A549 (cell line): ENCODE measurements around the gene ENO3. TPM values are rescaled to one million over a fixed set of nuclear protein-coding genes. Genes with fewer than 3 reads are reported as not detected.

Source experiments
- ATAC-seq, 2 experiments: fragments of 200-7000 bp in 1 of 2; fragments of >200 bp in 1 of 2; cut with Nextera tagmentation in 1 of 2; cut with Tn5 transposase in 1 of 2; 3 replicates each; pipeline versions ENCODE4 v1.8.0 to v1.9.1; 2018 to 2020; ENCODE audit warnings: mild to moderate bottlenecking in 1 of 2, moderate library complexity in 1 of 2
- CTCF ChIA-PET: fragments of 300-600 bp; sonication (Branson Sonifier 250); formaldehyde crosslinking; extraction: SDS; loops from one replicate; lab custom pipeline; 2021; ENCODE audit warnings: antibody characterized with exemption, inconsistent platforms; lab: Yijun Ruan, JAX
- POLR2A ChIA-PET: fragments of 350-600 bp; formaldehyde crosslinking; extraction: SDS; loops from one replicate; lab custom pipeline; 2021; ENCODE audit warnings: antibody characterized with exemption, inconsistent platforms; lab: Yijun Ruan, JAX
- DNase-seq, 2 experiments: peaks; one replicate each; pipeline versions ENCODE4 v3.0.0 to v3.0.0-alpha.2; 2011 to 2016; ENCODE audit warnings: low read depth in 1 of 2, low spot score in 1 of 2
- FAIRE-seq: peaks from 2 replicates; lab custom pipeline; 2011; peaks lifted over from hg19 to GRCh38; lab: Jason Lieb, UNC
- H3K27ac ChIP-seq, 2 experiments: fragments of >200 bp; sonication (Bioruptor Twin); formaldehyde crosslinking; 3 replicates each; pipeline ENCODE4 v1.5.1; 2016 to 2017
- H3K4me1 ChIP-seq: fragments of >200 bp; sonication (Bioruptor Twin); formaldehyde crosslinking; 3 replicates; pipeline ENCODE4 v1.6.1; 2016
- H3K4me2 ChIP-seq: fragments of >200 bp; sonication (Bioruptor Twin); formaldehyde crosslinking; 3 replicates; pipeline ENCODE4 v1.6.1; 2016
- H3K4me3 ChIP-seq: fragments of >200 bp; sonication (Bioruptor Twin); formaldehyde crosslinking; 3 replicates; pipeline ENCODE4 v1.5.1; 2016
- H3K9me3 ChIP-seq: fragments of >200 bp; sonication (Bioruptor Twin); formaldehyde crosslinking; 3 replicates; pipeline ENCODE4 v1.6.1; 2016
- CBX8 ChIP-seq: fragments of 200-600 bp; sonication (generic); IDR thresholded peaks from 2 replicates; pipeline ENCODE4 v1.6.1; 2016
- EHMT2 ChIP-seq: fragments of 200-600 bp; sonication (generic); IDR thresholded peaks from 2 replicates; pipeline ENCODE4 v1.6.1; 2016; ENCODE audit warnings: antibody characterized with exemption, low read depth, mild to moderate bottlenecking, moderate library complexity
- EP300 ChIP-seq, 2 experiments: fragments of >200 bp; sonication (Bioruptor Twin); formaldehyde crosslinking; IDR thresholded peaks; 2 replicates in 1 of 2; 3 replicates in 1 of 2; pipeline ENCODE4 v1.6.1; 2016 to 2017
- GATA3 ChIP-seq: IDR thresholded peaks from 2 replicates; pipeline ENCODE4 v1.6.1; 2012; ENCODE audit warnings: borderline replicate concordance
- HEYL ChIP-seq: fragments of 250-450 bp; sonication (Bioruptor Pico); IDR thresholded peaks from 2 replicates; pipeline ENCODE4 v1.8.0; 2021; ENCODE audit warnings: mild to moderate bottlenecking, moderate library complexity
- HMGXB4 ChIP-seq: fragments of 250-450 bp; sonication (Bioruptor Pico); IDR thresholded peaks from 2 replicates; pipeline ENCODE4 v1.5.0; 2021; ENCODE audit warnings: mild to moderate bottlenecking, moderate library complexity, borderline replicate concordance
- HOXA7 ChIP-seq: fragments of 250-450 bp; sonication (Bioruptor Pico); IDR thresholded peaks from 2 replicates; pipeline ENCODE4 v1.5.0; 2020; ENCODE audit warnings: mild to moderate bottlenecking, moderate library complexity
- HOXB5 ChIP-seq: fragments of 250-450 bp; sonication (Bioruptor Pico); IDR thresholded peaks from 2 replicates; pipeline ENCODE4 v1.5.0; 2020; ENCODE audit warnings: mild to moderate bottlenecking, moderate library complexity
- JUNB ChIP-seq: fragments of >200 bp; sonication (Bioruptor Twin); formaldehyde crosslinking; IDR thresholded peaks from 2 replicates; pipeline ENCODE4 v1.6.1; 2016
- KDM5A ChIP-seq: fragments of 200-600 bp; sonication (generic); IDR thresholded peaks from 2 replicates; pipeline ENCODE4 v1.6.1; 2016; ENCODE audit warnings: antibody characterized with exemption, mild to moderate bottlenecking
- MAZ ChIP-seq: fragments of 150-350 bp; IDR thresholded peaks from 2 replicates; pipeline ENCODE4 v1.6.1; 2014; ENCODE audit warnings: antibody characterized with exemption, low read depth, low read length, borderline replicate concordance
- RCOR1 ChIP-seq: fragments of 150-350 bp; IDR thresholded peaks from 2 replicates; pipeline ENCODE4 v1.6.1; 2014; ENCODE audit warnings: antibody characterized with exemption, low read length, low read depth
- RFX5 ChIP-seq: fragments of 450-650 bp; IDR thresholded peaks from 2 replicates; pipeline ENCODE4 v1.7.1; 2014; ENCODE audit warnings: antibody characterized with exemption, mild to moderate bottlenecking, moderate library complexity
- TP53 ChIP-seq: fragments of 250-450 bp; sonication (Bioruptor Pico); IDR thresholded peaks from 2 replicates; pipeline ENCODE4 v1.5.0; 2021; ENCODE audit warnings: mild to moderate bottlenecking, moderate library complexity
- ZC3H11A ChIP-seq: fragments of 450-650 bp; IDR thresholded peaks from 2 replicates; pipeline ENCODE4 v1.6.1; 2014; ENCODE audit warnings: antibody characterized with exemption, mild to moderate bottlenecking
- WGBS: methylation state at CpG from one replicate; pipeline ENCODE4 v1.1.6; 2017; ENCODE audit errors: missing lambda C conversion rate; 5-methylcytosine and 5-hydroxymethylcytosine counted together
- polyA plus RNA-seq, 4 experiments: library from polyadenylated mRNA; depleted of rRNA in 3 of 4; stranded (reverse); fragments of >200 nt; fragmentation: RNase III in 1 of 4; extraction: RNeasy Plus Mini Kit Qiagen cat#74134 plus additional on column Dnase treatment in 1 of 4; gene quantifications; 2 replicates in 3 of 4; 3 replicates in 1 of 4; pipeline ENCODE4 v1.2.3, GENCODE V29; 2011 to 2017
- TF ChIP-seq, protein P1 (sequence below): IDR thresholded peaks from 2 replicates; pipeline ENCODE4 v1.6.1; 2012; ENCODE audit warnings: low read depth, borderline replicate concordance
- TF ChIP-seq, protein P2 (sequence below): fragments of 250-450 bp; sonication (Bioruptor Pico); IDR thresholded peaks from 2 replicates; pipeline ENCODE4 v1.5.0; 2020; ENCODE audit warnings: low read depth, mild to moderate bottlenecking, moderate library complexity
- TF ChIP-seq, protein P3 (sequence below): fragments of 150-350 bp; IDR thresholded peaks from 2 replicates; pipeline ENCODE4 v1.6.1; 2014; ENCODE audit warnings: low read depth, mild to moderate bottlenecking, low read length

ENO3 gene
- polyA plus RNA-seq, 2 of the 4 experiments (the other 2 are of a cell fraction): 52.5 to 109 TPM

- ChIA-PET POLR2A (no interaction called here), CTCF (interaction anchor here (1.0 to 11.2 kb wide), 6 partner anchors 6 to 89 kb away, joined by 3 to 148 read pairs (median 20); partner anchors contain the start of gene CAMTA2)
- H3K27ac ChIP-seq: no peak overlapping the region
- TF ChIP-seq, protein P1, sequence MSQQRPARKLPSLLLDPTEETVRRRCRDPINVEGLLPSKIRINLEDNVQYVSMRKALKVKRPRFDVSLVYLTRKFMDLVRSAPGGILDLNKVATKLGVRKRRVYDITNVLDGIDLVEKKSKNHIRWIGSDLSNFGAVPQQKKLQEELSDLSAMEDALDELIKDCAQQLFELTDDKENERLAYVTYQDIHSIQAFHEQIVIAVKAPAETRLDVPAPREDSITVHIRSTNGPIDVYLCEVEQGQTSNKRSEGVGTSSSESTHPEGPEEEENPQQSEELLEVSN: no peak
- H3K4me2 ChIP-seq: no peak overlapping the region
- no peak for ATAC-seq
- peaks cover 14% of the 10 kb centered on the region for H3K4me1 ChIP-seq
- no peak overlapping the region for H3K4me3 ChIP-seq
- 90% methylated on average over 10 of the region's 10 CpGs for WGBS
- H3K9me3 ChIP-seq: no peaks in the 10 kb centered on the region
- DNase-seq: no peak
- no peak for FAIRE-seq
Measured at GRCh38 chr17:4973256-4974114, 22.6 kb downstream of the ENO3 start.

GRCh38 chr17:4974115-4974670, 23.3 kb downstream of the ENO3 start:
- FAIRE-seq (no peak), DNase-seq (no peak), ATAC-seq (no peak)
- Histone ChIP-seq H3K4me2 (no peak overlapping the region), H3K9me3 (no peaks in the 10 kb centered on the region), H3K27ac (no peak overlapping the region), H3K4me3 (no peak overlapping the region), H3K4me1 (peaks cover 7% of the 10 kb centered on the region)
- CTCF ChIA-PET: interaction anchor here (1.2 to 11.2 kb wide), 5 partner anchors 9 to 88 kb away, joined by 3 to 148 read pairs (median 7); partner anchors contain the start of gene CAMTA2
- 93% methylated on average over 8 of the region's 9 CpGs for WGBS
- POLR2A ChIA-PET: no interaction called here
- TF ChIP-seq RFX5 (no peak), ZC3H11A (no peak), HEYL (CRISPR knock-in tag) (no peak), HOXB5 (CRISPR knock-in tag) (no peak), RCOR1 (no peak), CBX8 (no peak), JUNB (no peak), EHMT2 (no peak)
- TF ChIP-seq, protein P1: no peak

DNA sequence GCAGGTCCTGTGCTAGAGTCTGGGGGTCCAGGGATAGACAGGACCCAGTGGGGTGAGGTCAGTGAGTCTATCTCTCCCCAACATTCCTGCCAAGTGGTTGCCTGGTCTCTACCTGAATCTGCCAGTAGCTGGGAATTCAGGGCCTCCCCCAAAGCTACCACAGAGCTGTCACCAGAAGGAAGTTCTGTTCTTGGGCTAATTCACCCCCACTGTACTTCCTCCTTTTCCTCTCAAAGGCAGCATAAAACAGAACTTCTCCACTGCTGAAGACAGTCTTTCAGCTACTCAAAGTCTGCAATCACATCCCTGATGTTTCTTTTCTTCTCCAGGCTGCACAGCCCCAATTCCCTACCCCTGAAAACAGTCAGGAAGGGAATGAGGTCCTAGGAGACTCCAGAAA, 27.8 kb downstream of the ENO3 start:
- CTCF ChIA-PET: interaction anchor here (0.7 to 4.7 kb wide), 8 partner anchors 8 to 107 kb away, joined by 3 to 79 read pairs (median 15); partner anchors contain the start of genes CAMTA2, INCA1, KIF1C and SPAG7
- no peak overlapping the region for H3K4me2 ChIP-seq
- H3K9me3 ChIP-seq: no peaks in the 10 kb centered on the region
- no peak for FAIRE-seq
- DNase-seq: no peak
- no peak overlapping the region for H3K4me3 ChIP-seq
- POLR2A ChIA-PET: interaction anchor here (2.4 kb wide), 1 partner anchor 11 kb away, joined by 11 read pairs; the partner anchor contains the start of gene SPAG7
- no peak for ATAC-seq
- no peaks in the 10 kb centered on the region for H3K4me1 ChIP-seq
- TF ChIP-seq, protein P2, sequence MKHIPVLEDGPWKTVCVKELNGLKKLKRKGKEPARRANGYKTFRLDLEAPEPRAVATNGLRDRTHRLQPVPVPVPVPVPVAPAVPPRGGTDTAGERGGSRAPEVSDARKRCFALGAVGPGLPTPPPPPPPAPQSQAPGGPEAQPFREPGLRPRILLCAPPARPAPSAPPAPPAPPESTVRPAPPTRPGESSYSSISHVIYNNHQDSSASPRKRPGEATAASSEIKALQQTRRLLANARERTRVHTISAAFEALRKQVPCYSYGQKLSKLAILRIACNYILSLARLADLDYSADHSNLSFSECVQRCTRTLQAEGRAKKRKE (CRISPR knock-in tag): no peak
- no peak for TF ChIP-seq HOXB5 (CRISPR knock-in tag)
- TF ChIP-seq, protein P3, sequence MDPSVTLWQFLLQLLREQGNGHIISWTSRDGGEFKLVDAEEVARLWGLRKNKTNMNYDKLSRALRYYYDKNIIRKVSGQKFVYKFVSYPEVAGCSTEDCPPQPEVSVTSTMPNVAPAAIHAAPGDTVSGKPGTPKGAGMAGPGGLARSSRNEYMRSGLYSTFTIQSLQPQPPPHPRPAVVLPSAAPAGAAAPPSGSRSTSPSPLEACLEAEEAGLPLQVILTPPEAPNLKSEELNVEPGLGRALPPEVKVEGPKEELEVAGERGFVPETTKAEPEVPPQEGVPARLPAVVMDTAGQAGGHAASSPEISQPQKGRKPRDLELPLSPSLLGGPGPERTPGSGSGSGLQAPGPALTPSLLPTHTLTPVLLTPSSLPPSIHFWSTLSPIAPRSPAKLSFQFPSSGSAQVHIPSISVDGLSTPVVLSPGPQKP: no peak
- TF ChIP-seq RFX5: no peak
- TF ChIP-seq TP53 (CRISPR knock-in tag): no peak
- no peak for TF ChIP-seq EP300 (IDR thresholded peaks at IDR 0.05)
- TF ChIP-seq KDM5A: no peak
- no peak for TF ChIP-seq HOXA7 (CRISPR knock-in tag)
- TF ChIP-seq HMGXB4 (CRISPR knock-in tag): no peak
- TF ChIP-seq HEYL (CRISPR knock-in tag): no peak
- no peak for TF ChIP-seq MAZ
- TF ChIP-seq GATA3: no peak
- TF ChIP-seq CBX8: no peak
- TF ChIP-seq, all 56 proteins: peak for 0
- no peak overlapping the region for H3K27ac ChIP-seq
